G401 (cell line): ENCODE data around the gene MED13. TPM values are rescaled to one million over a fixed set of nuclear protein-coding genes. Genes with fewer than 3 reads are reported as not detected.
A peak's percentile ranks its signal among the peaks of the same experiment; 100 is the strongest.
"Not testable (repeated sequence)": the region's sequence is repeated elsewhere in the genome, so short reads cannot be mapped to it uniquely, and the experiment has no call there.

ENCODE experiments used
- DNase-seq: peaks from one replicate; pipeline ENCODE4 v3.0.0-alpha.2; 2015; ENCODE audit warnings: low spot score
- in situ Hi-C: cut with HindIII; loops from 2 replicates; pipeline ENCODE4 v1.10.0; 2016; ENCODE audit warnings: low sequenced_read_pairs, mixed read lengths
- total RNA-seq: library from RNA; depleted of rRNA; stranded (reverse); fragments of >200 nt; shearing (Covaris generic); gene quantifications from 2 replicates; pipeline ENCODE4 v1.2.3, GENCODE V29; 2014

Gene MED13
- total RNA-seq, 1 experiment from 2014 or later, result 14.8 TPM

- no peak for DNase-seq
- in situ Hi-C loops, result no loop called here
Measured at GRCh38 chr17:61955619-61956018, 109.5 kb downstream of the MED13 start.

DNA sequence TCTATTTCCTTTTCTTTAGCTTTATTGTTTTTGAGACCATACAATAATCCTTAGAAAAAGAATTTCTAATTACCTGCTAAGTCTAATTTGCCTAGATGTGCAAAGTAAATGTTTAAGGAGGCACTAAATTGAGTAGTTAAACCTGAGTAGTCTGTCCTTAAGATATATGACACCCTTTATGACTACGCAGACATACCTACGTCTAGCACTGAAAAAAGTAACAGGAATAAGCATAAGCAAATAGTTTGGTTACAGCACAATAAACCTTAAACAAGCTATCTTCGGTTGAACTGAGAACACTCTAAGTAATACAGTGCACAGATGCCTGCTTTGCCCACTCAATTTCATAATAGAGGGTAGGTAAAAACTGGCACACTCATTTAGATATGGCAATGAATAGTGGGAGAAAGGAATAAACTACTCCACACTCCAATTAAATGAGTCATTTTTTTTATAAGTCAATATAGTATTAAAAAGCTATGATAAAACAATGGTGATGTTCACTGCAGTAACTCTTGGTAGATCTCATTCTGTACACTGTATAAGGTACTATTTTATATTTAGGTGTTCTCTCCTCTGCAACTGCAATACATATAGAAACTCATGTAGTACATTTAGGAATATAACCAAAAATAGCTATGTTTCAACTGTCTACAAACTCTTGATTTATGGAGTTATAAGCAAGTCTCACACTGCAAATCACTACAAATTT, 117.6 kb downstream of the MED13 start:
- no peak for DNase-seq
- in situ Hi-C loops, result no loop called here

DNA sequence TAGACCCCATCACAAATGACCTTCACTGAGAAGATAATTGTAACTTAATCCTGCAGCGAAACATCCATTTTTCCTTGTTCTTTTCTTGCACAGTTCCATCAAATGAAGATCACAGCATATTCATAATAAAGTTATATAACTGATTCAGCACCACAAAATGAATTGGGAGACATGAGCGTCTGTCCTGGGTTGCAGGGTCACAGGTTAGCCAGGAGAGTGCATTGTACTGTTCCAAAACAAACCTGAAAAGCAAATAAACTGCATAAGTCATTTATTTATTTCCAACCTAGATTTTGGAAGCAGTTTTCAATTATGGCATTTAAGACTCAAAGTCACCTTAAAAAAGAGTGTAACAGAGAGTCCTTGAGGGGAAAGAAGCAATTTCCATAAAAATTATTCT, 118.7 kb downstream of the MED13 start:
- in situ Hi-C loops, result no loop called here

DNA sequence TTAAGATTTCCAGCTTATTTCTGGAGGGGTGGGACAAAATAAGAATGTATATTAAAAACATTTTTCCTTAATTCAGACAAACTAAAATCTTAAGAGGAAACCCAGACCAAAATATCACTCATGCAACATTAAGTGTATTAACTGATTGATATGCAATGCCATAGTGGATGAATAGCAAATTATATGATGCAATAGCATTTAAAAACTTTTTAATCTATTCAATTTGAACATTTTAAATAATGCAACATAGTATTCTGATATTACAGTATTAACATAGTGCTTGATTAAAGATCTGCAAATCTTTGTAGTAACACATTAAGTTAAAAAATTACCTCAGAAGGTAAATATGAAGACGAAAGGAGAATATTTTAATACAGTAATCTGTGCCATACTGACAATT, 122.0 kb downstream of the MED13 start:
- in situ Hi-C loops, result no loop called here
- DNase-seq, result no peak

More for the DNA sequence above, 118.7 kb downstream of the MED13 start:
- no peak for DNase-seq

DNA sequence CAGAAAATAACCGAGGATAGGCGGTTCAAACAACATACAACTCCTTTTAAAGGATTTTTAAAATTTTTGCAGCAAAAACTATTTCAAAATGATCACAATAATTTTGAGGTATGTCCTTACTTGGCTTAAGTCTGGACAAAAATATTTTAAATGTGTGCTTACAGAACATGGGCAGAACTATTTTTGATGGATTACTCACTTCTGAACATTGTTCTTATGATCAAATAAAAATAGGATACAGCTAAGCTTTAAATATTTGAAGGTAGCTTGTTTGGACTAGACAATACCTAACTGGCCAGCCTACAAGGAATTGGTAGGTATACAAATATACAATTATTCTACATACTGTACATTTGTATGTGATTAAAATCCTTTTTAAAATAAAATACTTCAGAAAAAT, 123.0 kb downstream of the MED13 start:
- in situ Hi-C loops, result no loop called here
- DNase-seq, result no peak

DNA sequence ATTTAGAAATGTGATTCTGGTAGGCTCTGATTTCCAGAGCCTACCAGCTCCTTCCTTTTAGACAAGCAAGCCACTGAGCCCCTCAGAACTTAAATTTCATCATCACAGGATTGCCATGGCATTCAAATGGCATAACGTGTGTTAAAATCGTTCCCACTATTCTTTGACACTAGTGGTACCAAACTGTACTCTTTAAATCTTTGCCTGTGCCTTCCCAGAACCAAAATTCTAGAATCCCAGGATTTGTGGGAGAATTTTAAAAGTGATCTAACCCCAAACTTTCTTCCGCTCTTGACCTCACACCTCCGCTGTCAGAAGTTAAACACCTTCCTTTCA, 137.0 kb downstream of the MED13 start:
- in situ Hi-C loops, result no loop called here
- no peak for DNase-seq

GRCh38 chr17:61927208-61928100, 137.6 kb downstream of the MED13 start, which contains the start of gene INTS2:
Gene INTS2 (minus strand): TSS chr17:61927982. CDS start chr17:61926644, 1,338 bp downstream.
- in situ Hi-C loops, result no loop called here

DNA sequence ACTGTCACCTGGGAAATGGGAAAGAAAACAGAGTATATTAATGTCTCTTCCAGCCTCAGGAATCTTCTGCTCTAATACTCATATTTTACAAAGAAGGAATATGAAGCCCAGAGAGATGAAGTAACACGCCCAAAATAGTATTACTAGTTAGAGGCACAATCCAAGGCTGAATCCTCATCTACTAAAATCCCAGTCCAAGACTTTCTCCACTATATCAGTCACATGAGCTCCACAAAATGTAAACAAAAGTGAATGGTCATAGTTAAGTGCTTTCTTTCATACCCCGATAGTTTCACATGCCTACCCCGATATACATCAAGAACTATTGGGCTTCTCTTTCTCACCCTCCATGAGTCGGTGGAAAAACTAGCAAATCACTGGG, 138.3 kb downstream of the MED13 start:
- peak; percentile 23 for DNase-seq
- in situ Hi-C loops, result no loop called here

More at GRCh38 chr17:61927208-61928100, 137.6 kb downstream of the MED13 start, which contains the start of gene INTS2:
- DNase-seq, result peak; percentile 93

DNA sequence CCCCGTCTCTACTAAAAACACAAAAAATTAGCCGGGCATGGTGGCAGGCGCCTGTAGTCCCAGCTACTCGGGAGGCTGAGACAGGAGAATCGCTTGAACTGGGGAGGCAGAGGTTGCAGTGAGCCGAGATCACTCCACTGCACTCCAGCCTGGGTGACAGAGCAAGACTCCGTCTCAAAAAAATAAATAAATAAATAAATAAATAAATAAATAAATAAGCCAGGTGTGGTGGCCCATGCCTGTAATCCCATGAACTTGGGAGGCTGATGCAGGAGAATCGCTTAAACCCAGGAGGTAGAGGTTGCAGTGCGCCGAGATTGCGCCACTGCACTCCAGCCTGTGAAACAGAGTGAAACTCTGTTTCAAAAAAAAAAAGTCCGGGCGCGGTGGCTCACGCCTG, 149.9 kb downstream of the MED13 start:
- DNase-seq, in situ Hi-C loops: not testable (repeated sequence)

GRCh38 chr17:61908292-61909037, 156.6 kb downstream of the MED13 start:
- in situ Hi-C loops, result no loop called here
- no peak for DNase-seq

DNA sequence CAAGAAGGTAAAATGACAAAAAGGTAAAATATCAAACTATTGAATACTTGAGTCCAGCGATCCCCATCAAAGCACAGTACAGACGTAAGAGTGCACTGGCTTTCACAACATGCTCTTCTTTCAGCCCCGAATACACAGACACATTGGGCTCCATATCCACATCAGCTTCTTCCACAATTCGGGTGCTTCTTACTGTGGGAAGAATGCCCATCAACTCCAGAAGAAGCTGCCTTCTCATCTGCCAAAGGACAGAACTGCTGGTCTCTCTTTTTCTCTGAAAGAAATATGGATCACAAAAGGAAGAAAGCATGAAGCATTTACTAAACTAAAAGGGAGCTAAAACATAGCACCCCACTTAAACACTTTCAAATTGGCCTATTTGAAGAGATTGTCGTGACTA, 157.7 kb downstream of the MED13 start:
- in situ Hi-C loops, result no loop called here
- DNase-seq, result no peak

DNA sequence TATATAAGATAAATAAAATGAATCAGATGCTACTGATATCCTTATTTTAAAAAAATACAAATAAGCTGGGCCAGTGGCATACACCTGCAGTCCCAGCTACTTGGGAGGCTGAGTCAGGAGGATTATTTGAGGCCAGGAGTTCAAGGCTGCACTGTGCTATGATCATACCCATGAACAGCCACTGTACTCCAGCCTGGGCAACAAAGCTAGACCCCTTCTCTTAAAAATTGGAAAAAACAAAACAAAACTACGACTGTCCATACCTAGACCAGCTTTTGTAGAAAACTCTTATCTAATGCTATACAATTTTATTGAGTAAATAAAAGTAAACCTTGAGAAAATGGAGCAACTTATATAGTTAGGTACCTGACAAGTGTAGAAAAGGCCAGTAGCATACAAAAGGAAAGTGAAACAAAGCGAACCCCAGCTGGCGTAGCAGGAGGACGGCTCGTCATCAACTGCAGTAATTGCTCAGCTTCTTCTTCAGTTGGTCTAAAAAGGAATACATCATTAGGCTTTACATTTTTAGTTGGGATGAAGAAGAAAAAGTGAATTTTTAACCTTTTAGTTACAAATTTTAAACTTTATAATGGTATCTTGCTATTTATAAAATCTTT, 160.9 kb downstream of the MED13 start:
- in situ Hi-C loops, result no loop called here

GRCh38 chr17:61903251-61903650, 161.8 kb downstream of the MED13 start:
- in situ Hi-C loops, result no loop called here
- DNase-seq, result no peak

More for the DNA sequence above, 160.9 kb downstream of the MED13 start:
- DNase-seq, result no peak

GRCh38 chr17:61897548-61898180, 167.4 kb downstream of the MED13 start:
- in situ Hi-C loops, result no loop called here
- DNase-seq, result no peak

DNA sequence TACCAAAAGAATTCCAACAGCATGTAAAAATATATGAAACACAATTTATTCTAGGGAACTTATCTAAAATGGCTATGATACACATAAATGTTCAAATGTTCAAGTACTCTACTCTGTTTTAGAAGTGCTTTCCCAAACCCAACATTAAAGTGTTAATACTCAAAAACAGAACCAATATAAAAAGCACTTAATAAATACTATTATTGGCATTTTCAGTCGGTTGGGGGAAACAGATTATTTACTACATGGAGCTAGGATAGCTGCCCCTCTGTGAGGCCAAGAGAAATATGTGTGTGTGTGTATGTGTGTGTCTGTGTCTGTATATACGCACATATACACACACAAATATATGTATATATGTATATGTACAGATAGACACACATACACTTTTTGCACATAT, 169.7 kb downstream of the MED13 start:
- DNase-seq, result no peak
- in situ Hi-C loops, result no loop called here

- in situ Hi-C loops, DNase-seq: not testable (repeated sequence)
Measured at GRCh38 chr17:61894310-61894709, 170.8 kb downstream of the MED13 start.
